HG02943 (cell line): ENCODE measurements around the gene F2RL3.
"Not testable (repeated sequence)": the region's sequence is repeated elsewhere in the genome, so short reads cannot be mapped to it uniquely, and the experiment has no call there.

ENCODE experiments used
- ATAC-seq: cut with Tn5 transposase; IDR thresholded peaks from one replicate; pipeline ENCODE4 v1.9.1; 2021; ENCODE audit warnings: mild to moderate bottlenecking, low read depth, moderate library complexity; ENCODE audit not compliant: unreplicated experiment

Gene F2RL3

GRCh38 chr19:16917401-16917800, 28.6 kb downstream of the F2RL3 start:
- no peak for ATAC-seq

GRCh38 chr19:16919496-16919895, 30.7 kb downstream of the F2RL3 start:
- no peak for ATAC-seq

- no peak for ATAC-seq
Measured at GRCh38 chr19:16920816-16921529, 32.2 kb downstream of the F2RL3 start.

- ATAC-seq: no peak
Measured at GRCh38 chr19:16921766-16922591, 33.2 kb downstream of the F2RL3 start.

- no peak for ATAC-seq
Measured at GRCh38 chr19:16922592-16922934, 33.8 kb downstream of the F2RL3 start.

DNA sequence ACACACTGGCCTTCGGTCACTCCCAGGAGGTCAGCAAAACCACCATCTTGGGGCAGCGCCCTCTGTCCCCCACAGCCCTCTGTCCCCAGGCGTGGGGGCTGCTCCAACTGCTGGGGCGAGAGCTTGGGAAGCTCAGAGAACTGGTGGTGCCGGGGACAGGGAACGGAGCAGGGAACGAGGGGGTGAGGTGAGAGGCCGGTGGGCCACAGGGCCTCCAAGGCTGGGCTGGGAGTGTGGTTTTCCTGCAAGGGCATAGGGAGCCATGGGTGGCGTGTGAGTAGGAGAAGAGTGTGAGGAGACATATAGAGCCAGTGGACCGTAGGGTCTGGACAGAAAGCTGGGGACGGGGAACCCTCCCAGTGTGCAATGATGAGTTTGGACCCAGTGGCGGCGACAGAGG, 34.1 kb downstream of the F2RL3 start:
- no peak for ATAC-seq

- ATAC-seq: no peak
Measured at GRCh38 chr19:16927883-16928282, 39.1 kb downstream of the F2RL3 start.

GRCh38 chr19:16928351-16928750, 39.6 kb downstream of the F2RL3 start:
- no peak for ATAC-seq

- ATAC-seq: no peak
Measured at GRCh38 chr19:16928916-16929315, 40.1 kb downstream of the F2RL3 start.

DNA sequence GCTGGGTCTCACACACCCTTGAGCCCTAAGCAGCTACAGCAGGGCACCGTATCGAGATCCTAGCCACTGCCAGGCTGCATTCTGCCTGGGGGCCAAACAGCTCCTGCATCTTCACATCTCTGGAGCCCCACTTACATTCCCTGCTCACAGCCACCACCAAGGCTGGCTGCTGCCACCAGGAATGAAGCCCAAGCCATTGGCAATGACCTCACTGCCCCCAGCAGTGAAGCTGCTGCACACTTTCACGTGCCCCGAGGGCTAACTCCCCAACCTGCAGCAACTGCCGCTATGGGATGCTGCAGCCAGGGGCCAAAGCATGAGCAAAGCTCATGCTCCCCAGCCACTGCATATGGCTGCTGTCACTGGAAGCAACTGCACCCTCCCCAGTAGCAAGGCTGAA, 42.0 kb downstream of the F2RL3 start:
- no peak for ATAC-seq

DNA sequence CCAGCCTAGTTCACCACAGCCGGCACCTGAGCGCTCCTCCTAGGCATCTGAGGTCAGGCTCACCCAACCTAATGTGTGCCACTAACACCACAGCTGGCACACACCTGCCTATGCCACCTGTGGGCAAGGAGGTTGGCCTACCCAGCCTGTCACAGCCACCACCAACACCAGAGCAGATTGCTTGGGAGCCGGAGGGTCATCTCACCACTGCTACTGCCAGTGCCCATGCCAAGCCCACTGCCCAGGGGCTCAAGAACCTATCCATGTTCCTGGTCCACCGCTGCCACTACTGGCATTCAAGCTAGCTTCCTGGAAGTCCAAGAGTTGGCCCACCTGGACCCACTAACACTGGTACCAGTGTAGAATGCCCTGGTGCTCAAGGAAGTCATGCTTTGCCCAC, 42.5 kb downstream of the F2RL3 start:
- no peak for ATAC-seq

- no peak for ATAC-seq
Measured at GRCh38 chr19:16934489-16934888, 45.7 kb downstream of the F2RL3 start.

DNA sequence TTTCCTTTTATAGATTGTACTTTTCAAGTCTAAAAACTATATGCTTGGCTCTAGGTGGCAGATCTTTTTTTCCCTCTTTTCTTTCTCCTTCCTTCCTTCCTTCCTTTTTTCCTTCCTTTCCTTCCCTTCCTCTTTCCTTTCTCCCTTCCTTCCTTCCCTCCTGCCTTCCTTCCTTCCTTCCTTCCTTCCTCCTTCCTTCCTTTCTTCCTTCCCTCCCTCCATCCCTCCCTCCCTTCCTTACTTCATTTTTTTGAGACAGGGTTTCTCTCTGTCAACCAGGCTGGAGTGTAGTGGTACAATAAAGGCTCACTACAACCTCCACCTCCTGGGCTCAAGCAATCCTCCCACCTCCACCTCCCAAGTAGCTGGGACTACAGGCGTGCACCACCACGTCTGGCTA, 48.1 kb downstream of the F2RL3 start:
- ATAC-seq: no peak

- ATAC-seq: not testable (repeated sequence)
Measured at GRCh38 chr19:16937796-16938195, 49.0 kb downstream of the F2RL3 start.

DNA sequence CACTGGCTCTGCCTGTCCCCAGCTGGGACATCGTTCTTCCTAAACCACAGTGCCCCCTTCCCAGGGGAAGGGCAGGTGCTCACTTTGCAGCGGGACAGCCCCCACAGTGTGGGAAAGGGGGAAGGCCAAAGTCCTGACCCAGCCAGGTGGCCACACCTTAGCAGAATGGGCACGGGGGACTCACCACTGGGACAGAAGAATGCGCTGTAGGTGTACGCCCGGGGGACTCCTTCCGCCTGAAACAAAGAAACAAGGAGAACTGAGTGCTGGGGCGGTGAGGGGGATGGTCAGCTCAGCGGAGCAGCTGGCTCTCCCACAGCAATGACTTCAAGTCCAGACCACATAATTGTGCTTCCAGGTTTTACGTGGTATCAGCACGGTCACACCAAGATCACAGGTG, 49.4 kb downstream of the F2RL3 start:
- ATAC-seq: no peak

DNA sequence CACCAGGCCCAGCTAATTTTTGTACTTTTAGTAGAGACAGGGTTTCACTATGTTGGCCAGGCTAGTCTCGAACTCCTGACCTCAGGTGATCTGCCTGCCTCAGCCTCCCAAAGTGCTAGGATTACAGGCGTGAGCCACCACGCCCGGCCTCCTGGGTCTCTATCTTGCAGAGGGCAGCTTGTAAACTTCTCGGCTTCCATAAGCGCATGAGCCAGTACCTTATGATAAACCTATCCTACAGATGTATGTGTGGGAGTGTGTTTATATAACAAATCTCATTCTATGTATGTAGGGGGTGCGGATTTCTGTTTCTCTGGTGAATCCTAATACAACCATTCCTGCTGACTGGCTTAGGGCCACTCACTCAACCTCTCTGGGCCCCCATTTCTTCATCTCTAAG, 51.3 kb downstream of the F2RL3 start:
- not testable (repeated sequence) for ATAC-seq

- no peak for ATAC-seq
Measured at GRCh38 chr19:16940626-16941025, 51.8 kb downstream of the F2RL3 start.
